H9 (cell line): Measurements from ENCODE around the gene SLC2A2. TPM values are rescaled to one million over a fixed set of nuclear protein-coding genes. Genes with fewer than 3 reads are reported as not detected.

Experiments
- DNase-seq: peaks from one replicate; pipeline ENCODE4 v3.0.0-alpha.2; 2017
- H2AFZ ChIP-seq: one replicate; pipeline ENCODE4 v1.6.1; 2013; ENCODE audit warnings: mild to moderate bottlenecking, low read length, control low read depth, moderate library complexity
- H2AK5ac ChIP-seq: 2 replicates; pipeline ENCODE4 v1.6.1; 2013; ENCODE audit warnings: low read length, control low read depth, mixed read lengths; ENCODE audit not compliant: insufficient read length
- H2BK120ac ChIP-seq: one replicate; pipeline ENCODE4 v1.6.1; 2013; ENCODE audit warnings: low read depth, mild to moderate bottlenecking, low read length, control low read depth, inconsistent platforms; ENCODE audit not compliant: poor library complexity, severe bottlenecking
- H2BK12ac ChIP-seq: 2 replicates; pipeline ENCODE4 v1.6.1; 2013; ENCODE audit warnings: low read length, control low read depth, mixed read lengths, low read depth; ENCODE audit not compliant: insufficient read length
- H2BK15ac ChIP-seq: 2 replicates; pipeline ENCODE4 v1.6.1; 2013; ENCODE audit warnings: low read depth, low read length, control low read depth
- H2BK20ac ChIP-seq: one replicate; pipeline ENCODE4 v1.6.1; 2013; ENCODE audit warnings: low read depth, mild to moderate bottlenecking, low read length, control low read depth, inconsistent platforms; ENCODE audit not compliant: poor library complexity, severe bottlenecking
- H2BK5ac ChIP-seq: 2 replicates; pipeline ENCODE4 v1.6.1; 2013; ENCODE audit warnings: low read length, control low read depth, mixed read lengths; ENCODE audit not compliant: insufficient read length
- H3K14ac ChIP-seq: 2 replicates; pipeline ENCODE4 v1.6.1; 2013; ENCODE audit warnings: low read length, control low read depth; ENCODE audit not compliant: insufficient read depth
- H3K18ac ChIP-seq: 2 replicates; pipeline ENCODE4 v1.6.1; 2013; ENCODE audit warnings: low read depth, mild to moderate bottlenecking, mixed read lengths, low read length, control low read depth; ENCODE audit not compliant: insufficient read length
- H3K23ac ChIP-seq: 2 replicates; pipeline ENCODE4 v1.6.1; 2013; ENCODE audit warnings: low read length, control low read depth, mixed read lengths, low read depth; ENCODE audit not compliant: insufficient read length
- H3K23me2 ChIP-seq: 2 replicates; pipeline ENCODE4 v1.6.1; 2013; ENCODE audit warnings: low read depth, mild to moderate bottlenecking, mixed read lengths, low read length, control low read depth; ENCODE audit not compliant: insufficient read length, poor library complexity, severe bottlenecking
- H3K27ac ChIP-seq: 2 replicates; pipeline ENCODE4 v1.5.1; 2013; ENCODE audit warnings: low read length, control low read depth, mixed read lengths, low read depth; ENCODE audit not compliant: insufficient read length
- H3K27me3 ChIP-seq: 2 replicates; pipeline ENCODE4 v1.6.1; 2013; ENCODE audit warnings: low read length, control low read depth, inconsistent platforms; ENCODE audit not compliant: insufficient read depth
- H3K4ac ChIP-seq: 2 replicates; pipeline ENCODE4 v1.6.1; 2013; ENCODE audit warnings: low read depth, mild to moderate bottlenecking, control low read depth, inconsistent platforms, low read length, moderate library complexity
- H3K4me1 ChIP-seq: 2 replicates; pipeline ENCODE4 v1.6.1; 2013; ENCODE audit warnings: low read length, control low read depth, inconsistent platforms; ENCODE audit not compliant: insufficient read depth
- H3K4me2 ChIP-seq: 2 replicates; pipeline ENCODE4 v1.6.1; 2013; ENCODE audit warnings: low read length, control low read depth, mixed read lengths; ENCODE audit not compliant: insufficient read length, insufficient read depth
- H3K56ac ChIP-seq: 2 replicates; pipeline ENCODE4 v1.6.1; 2013; ENCODE audit warnings: low read depth, mild to moderate bottlenecking, mixed read lengths, low read length, control low read depth; ENCODE audit not compliant: insufficient read length
- H3K79me1 ChIP-seq: 2 replicates; pipeline ENCODE4 v1.6.1; 2013; ENCODE audit warnings: low read depth, mild to moderate bottlenecking, moderate library complexity, low read length, control low read depth, inconsistent platforms; ENCODE audit not compliant: insufficient read depth, poor library complexity, severe bottlenecking
- H3K79me2 ChIP-seq: 2 replicates; pipeline ENCODE4 v1.6.1; 2013; ENCODE audit warnings: low read length, control low read depth, inconsistent platforms; ENCODE audit not compliant: insufficient read depth
- H3K9ac ChIP-seq: 2 replicates; pipeline ENCODE4 v1.6.1; 2013; ENCODE audit warnings: low read length, control low read depth, mixed read lengths; ENCODE audit not compliant: insufficient read length; ENCODE audit errors: extremely low read depth
- H3K9me3 ChIP-seq: one replicate; pipeline ENCODE4 v1.6.1; 2013; ENCODE audit warnings: low read depth, low read length, inconsistent platforms; ENCODE audit not compliant: control insufficient read depth
- H3T11ph ChIP-seq: one replicate; pipeline ENCODE4 v1.6.1; 2013; ENCODE audit warnings: mild to moderate bottlenecking, low read length, control low read depth, inconsistent platforms
- H4K20me1 ChIP-seq: one replicate; pipeline ENCODE4 v1.6.1; 2013; ENCODE audit not compliant: control insufficient read depth, insufficient read length, insufficient read depth
- H4K5ac ChIP-seq: 2 replicates; pipeline ENCODE4 v1.6.1; 2013; ENCODE audit warnings: low read depth, mild to moderate bottlenecking, mixed read lengths, low read length, control low read depth; ENCODE audit not compliant: insufficient read length
- H4K8ac ChIP-seq: replicated peaks from 2 replicates; pipeline ENCODE4 v1.6.1; 2013; ENCODE audit warnings: low read length, control low read depth, mixed read lengths, low read depth; ENCODE audit not compliant: insufficient read length
- H4K91ac ChIP-seq: 2 replicates; pipeline ENCODE4 v1.6.1; 2013; ENCODE audit warnings: low read depth, mild to moderate bottlenecking, moderate library complexity, mixed read lengths, low read length, control low read depth; ENCODE audit not compliant: insufficient read length
- H3K27ac Mint-ChIP-seq, 3 experiments: 2 replicates in 2 of 3; 3 replicates in 1 of 3; pipeline ENCODE4 v1.8.0; 2020 to 2021; ENCODE audit warnings: mixed read lengths in 3 of 3, mild to moderate bottlenecking in 1 of 3, moderate library complexity in 1 of 3
- H3K27me3 Mint-ChIP-seq: 2 replicates; pipeline ENCODE4 v1.8.0; 2021; ENCODE audit warnings: low read depth, mild to moderate bottlenecking, moderate library complexity, mixed read lengths
- H3K36me3 Mint-ChIP-seq, 3 experiments: 2 replicates in 2 of 3; 3 replicates in 1 of 3; pipeline ENCODE4 v1.8.0; 2020 to 2021; ENCODE audit warnings: low read depth in 3 of 3, mixed read lengths in 3 of 3; ENCODE audit not compliant: insufficient read depth in 1 of 3
- H3K4me1 Mint-ChIP-seq, 2 experiments: 2 replicates each; pipeline ENCODE4 v1.8.0; 2020; ENCODE audit warnings: mixed read lengths in 2 of 2
- H3K4me3 Mint-ChIP-seq, 2 experiments: 2 replicates in 1 of 2; 3 replicates in 1 of 2; pipeline ENCODE4 v1.8.0; 2020 to 2021; ENCODE audit warnings: mild to moderate bottlenecking in 2 of 2, mixed read lengths in 2 of 2, moderate library complexity in 1 of 2
- H3K9me3 Mint-ChIP-seq, 2 experiments: 2 replicates in 1 of 2; 3 replicates in 1 of 2; pipeline ENCODE4 v1.8.0; 2020; ENCODE audit warnings: mild to moderate bottlenecking in 2 of 2, mixed read lengths in 2 of 2, moderate library complexity in 1 of 2
- CTCF ChIP-seq: fragments of 200-600 bp; sonication (generic); conservative IDR thresholded peaks from 3 replicates; pipeline ENCODE4 v1.8.0; 2021; ENCODE audit warnings: antibody characterized with exemption, mild to moderate bottlenecking
- WGBS: extraction: QIAGEN DNeasy Blood & Tissue Kit; methylation state at CpG from one replicate; pipeline ENCODE4 v1.1.7; 2013; ENCODE audit warnings: missing lambda C conversion rate, low lambda C conversion rate, mixed read lengths; ENCODE audit not compliant: insufficient read length; ENCODE audit errors: extremely low coverage; 5-methylcytosine and 5-hydroxymethylcytosine counted together
- long read RNA-seq: library from polyadenylated mRNA; unstranded; transcript quantifications from one replicate; pipeline ENCODE4 v2.0.0, GENCODE V29; 2020
- total RNA-seq: library from RNA; stranded (reverse); gene quantifications from 2 replicates; pipeline ENCODE4 v1.2.1, GENCODE V29; 2021

The SLC2A2 gene
- not detected in 2 replicates for total RNA-seq
- long read RNA-seq: 0 reads

- H3T11ph ChIP-seq: no peak within 1 kb of the TSS
Observed at GRCh38 chr3:171026597-171027293, at the start of gene SLC2A2. Gene SLC2A2 (minus strand): TSS chr3:171026720. CDS start chr3:171026670, 50 bp downstream.

More at GRCh38 chr3:171026597-171027293, at the start of gene SLC2A2:
- Mint-ChIP-seq H3K36me3 (no peaks in the 10 kb centered on the region), H3K4me1 (no peaks in the 10 kb centered on the region), H3K27me3 (peaks cover 5% of the 10 kb centered on the region; the same call in 1 of the 2 replicates), H3K4me3 (no peak within 1 kb of the TSS), H3K9me3 (no peaks in the 10 kb centered on the region), H3K27ac (no peak within 1 kb of the TSS)
- H4K5ac ChIP-seq: no peak within 1 kb of the TSS
- no peaks in the 10 kb centered on the region for H3K4me1 ChIP-seq
- no peak within 1 kb of the TSS for H2BK5ac ChIP-seq
- WGBS: no CpG with 5 or more reads among the region's 4 CpGs
- H3K14ac ChIP-seq: no peak within 1 kb of the TSS
- TF ChIP-seq CTCF: no peak
- H2AFZ ChIP-seq: no peak within 1 kb of the TSS
- H3K4ac ChIP-seq: no peak within 1 kb of the TSS
- no peak for DNase-seq
- no peaks in the 10 kb centered on the region for H4K20me1 ChIP-seq
- no peak within 1 kb of the TSS for H4K8ac ChIP-seq
- no peaks in the 10 kb centered on the region for H3K79me1 ChIP-seq
- H2AK5ac ChIP-seq: no peak within 1 kb of the TSS
- no peak within 1 kb of the TSS for H2BK12ac ChIP-seq
- H3K4me2 ChIP-seq: no peak within 1 kb of the TSS
- no peak within 1 kb of the TSS for H4K91ac ChIP-seq
- no peaks in the 10 kb centered on the region for H3K27me3 ChIP-seq
- no peaks in the 10 kb centered on the region for H3K9me3 ChIP-seq
- no peak within 1 kb of the TSS for H3K23ac ChIP-seq
- H3K23me2 ChIP-seq: no peaks in the 10 kb centered on the region
- no peak within 1 kb of the TSS for H3K18ac ChIP-seq
- no peak within 1 kb of the TSS for H3K9ac ChIP-seq
- H2BK120ac ChIP-seq: no peak within 1 kb of the TSS
- H3K79me2 ChIP-seq: no peaks in the 10 kb centered on the region
- no peak within 1 kb of the TSS for H3K56ac ChIP-seq
- no peak within 1 kb of the TSS for H2BK20ac ChIP-seq
- no peak within 1 kb of the TSS for H2BK15ac ChIP-seq
- no peak within 1 kb of the TSS for H3K27ac ChIP-seq
